Ovary (tissue), 9 donors: ENCODE data around the gene TSPAN3. TPM values are rescaled to one million over a fixed set of nuclear protein-coding genes. Genes with fewer than 3 reads are reported as not detected.

Source experiments
- DNase-seq, 5 donors: peaks; one replicate each; pipeline ENCODE4 v3.0.0-alpha.2; 2019 to 2020
- H3K27ac ChIP-seq, 2 donors: fragments of 200-600 bp; one replicate each; pipeline versions ENCODE4 v1.5.1 to v1.8.0; 2019 to 2022
- H3K27me3 ChIP-seq: fragments of 200-600 bp; one replicate; pipeline ENCODE4 v1.8.0; 2022
- H3K36me3 ChIP-seq: fragments of 200-600 bp; sonication (generic); one replicate; pipeline ENCODE4 v1.5.1; 2019
- H3K4me1 ChIP-seq: one replicate; pipeline ENCODE4 v1.8.1; 2013; ENCODE audit warnings: mild to moderate bottlenecking, moderate library complexity; ENCODE audit not compliant: insufficient read depth
- H3K4me3 ChIP-seq: fragments of 200-600 bp; sonication (generic); one replicate; pipeline ENCODE4 v1.5.1; 2017
- H3K9me3 ChIP-seq, 2 donors: fragments of 200-600 bp in 1 of 2; sonication (generic) in 1 of 2; one replicate each; pipeline versions ENCODE4 v1.5.1 to v1.8.1; 2013 to 2019; ENCODE audit warnings: mild to moderate bottlenecking in 1 of 2, moderate library complexity in 1 of 2
- CTCF ChIP-seq, 3 donors: fragments of 450-650 bp in 2 of 3; fragments of 200-600 bp in 1 of 3; IDR thresholded peaks; one replicate each; pipeline versions ENCODE4 v1.5.1 to v1.8.0; 2016 to 2022; ENCODE audit warnings: antibody characterized with exemption in 3 of 3, mild to moderate bottlenecking in 1 of 3
- EP300 ChIP-seq: sonication (generic); formaldehyde crosslinking; IDR thresholded peaks from one replicate; pipeline ENCODE4 v1.6.1; 2017; ENCODE audit warnings: antibody characterized with exemption
- POLR2A ChIP-seq: fragments of 450-650 bp; IDR thresholded peaks from one replicate; pipeline ENCODE4 v1.6.1; 2017; ENCODE audit warnings: antibody characterized with exemption, mild to moderate bottlenecking, moderate library complexity
- WGBS, 3 donors: extraction: QIAGEN DNeasy Blood & Tissue Kit in 1 of 3; methylation state at CpG; one replicate each; pipeline versions ENCODE4 v1.1.5 to v1.1.7; 2013 to 2017; 5-methylcytosine and 5-hydroxymethylcytosine counted together
- intact Hi-C, 4 donors: fragments of 100-400 bp; cut with DNase I; formaldehyde crosslinking; loops; one replicate each; pipeline versions ENCODE4 v1.11.0 to v1.15.1; 2022 to 2023
- polyA plus RNA-seq, 2 donors: library from polyadenylated mRNA; stranded (reverse); fragments of 200-250 nt in 1 of 2; fragments of 350-450 nt in 1 of 2; fragmentation: Illumina TruSeq in 1 of 2; extraction: RNeasy Lipid Tissue Mini Kit (QIAGEN cat#74804) in 1 of 2; gene quantifications; one replicate each; pipeline ENCODE4 v1.2.3, GENCODE V29; 2013 to 2014
- total RNA-seq, 7 donors: library from RNA; depleted of rRNA in 2 of 7; stranded (reverse); fragments of >200 nt in 2 of 7; fragmentation: NEBNext Ultra II Directional in 3 of 7; extraction: Animal tissue kit (Norgen Biotek cat#: 25700) in 3 of 7; gene quantifications; one replicate each; pipeline versions ENCODE4 v1.1.0 to v1.2.4, GENCODE V29; 2016 to 2023
- donor health status: DM: no; HTN: no; CAD: no; lungs with moderate emphysema.
- donor health status: DM: no; HTN: no; CAD: no.
- donor health status: Bipolar disorder and iron deficiency.
- donor health status: DM: yes; HTN: yes; CAD: no.
- donor health status: DM: no; HTN: no; CAD: no.
- donor health status: DM: yes; HTN: yes; CAD: no.

The TSPAN3 gene
- total and polyA plus RNA-seq, 9 donors, result 140 to 266 (median 196) TPM

GRCh38 chr15:77084436-77084835, 13.5 kb upstream of the TSPAN3 start:
- Histone ChIP-seq H3K27ac (no peak overlapping the region), H3K9me3 (no peaks in the 10 kb centered on the region), H3K4me3 (no peak overlapping the region), H3K27me3 (no peaks in the 10 kb centered on the region), H3K4me1 (no peaks in the 10 kb centered on the region), H3K36me3 (no peaks in the 10 kb centered on the region)
- TF ChIP-seq POLR2A (no peak), EP300 (no peak)
- intact Hi-C loops, result no loop called here
- DNase-seq, result no peak
- 88 to 92% (median 91%) methylated on average over 8 of the region's 8 CpGs for WGBS, 3 donors

GRCh38 chr15:77083381-77084160, 12.7 kb upstream of the TSPAN3 start:
- Histone ChIP-seq H3K4me1 (no peaks in the 10 kb centered on the region), H3K9me3 (no peaks in the 10 kb centered on the region), H3K27me3 (no peaks in the 10 kb centered on the region), H3K4me3 (peak overlapping the region; percentile 18), H3K27ac (no peak overlapping the region), H3K36me3 (no peaks in the 10 kb centered on the region)
- DNase-seq, result peak; percentile 53 to 70 (median 58)
- 11 to 20% (median 18%) methylated on average over 21 of the region's 21 CpGs for WGBS, 3 donors
- TF ChIP-seq EP300 (no peak), POLR2A (no peak), CTCF (IDR thresholded peaks at IDR 0.05) (no peak)
- intact Hi-C loops, result no loop called here

- intact Hi-C loops, result no loop called here
Observed at GRCh38 chr15:77081971-77082370, 11.1 kb upstream of the TSPAN3 start.

GRCh38 chr15:77076323-77076915, 5.5 kb upstream of the TSPAN3 start:
- Histone ChIP-seq H3K27me3 (no peaks in the 10 kb centered on the region), H3K27ac (no peak overlapping the region), H3K4me1 (no peaks in the 10 kb centered on the region), H3K9me3 (no peaks in the 10 kb centered on the region), H3K4me3 (no peak overlapping the region), H3K36me3 (no peaks in the 10 kb centered on the region)
- 64 to 86% (median 74%) methylated on average over 4 of the region's 4 CpGs for WGBS, 3 donors
- no peak for TF ChIP-seq CTCF (IDR thresholded peaks at IDR 0.05)
- no peak for TF ChIP-seq EP300
- TF ChIP-seq POLR2A, result no peak
- DNase-seq, result no peak
- intact Hi-C loops, result no loop called here

More at GRCh38 chr15:77081971-77082370, 11.1 kb upstream of the TSPAN3 start:
- DNase-seq, result no peak
- H3K4me3 ChIP-seq, result no peak overlapping the region
- TF ChIP-seq CTCF (IDR thresholded peaks at IDR 0.05) (no peak), EP300 (no peak), POLR2A (no peak)
- no peaks in the 10 kb centered on the region for H3K4me1 ChIP-seq
- H3K9me3 ChIP-seq, result no peaks in the 10 kb centered on the region
- no peak overlapping the region for H3K27ac ChIP-seq
- whole genome bisulfite sequencing, 3 donors, result 52 to 64% (median 64%) methylated on average over 5 of the region's 5 CpGs
- H3K36me3 ChIP-seq, result no peaks in the 10 kb centered on the region
- H3K27me3 ChIP-seq, result no peaks in the 10 kb centered on the region

- intact Hi-C loops, result no loop called here
- H3K36me3 ChIP-seq, result no peaks in the 10 kb centered on the region
- TF ChIP-seq POLR2A (no peak), CTCF (IDR thresholded peaks at IDR 0.05) (no peak), EP300 (no peak)
- WGBS, 3 donors, result 4 to 25% (median 14%) methylated on average over 9 of the region's 9 CpGs
- no peak for DNase-seq
- H3K27ac ChIP-seq, result no peak overlapping the region
- no peaks in the 10 kb centered on the region for H3K9me3 ChIP-seq
- no peak overlapping the region for H3K4me3 ChIP-seq
- no peaks in the 10 kb centered on the region for H3K4me1 ChIP-seq
- no peaks in the 10 kb centered on the region for H3K27me3 ChIP-seq
Observed at GRCh38 chr15:77075528-77075927, 4.6 kb upstream of the TSPAN3 start.
